GM12874 (cell line): ENCODE measurements around the gene ERV3-1.

Experiments used
- CTCF ChIP-seq: IDR thresholded peaks from 2 replicates; pipeline ENCODE4 v1.5.1; 2011; ENCODE audit warnings: low read depth, mild to moderate bottlenecking, control low read depth, low read length, moderate library complexity; ENCODE audit not compliant: insufficient read depth

ERV3-1 gene

GRCh38 chr7:64998865-64999164, 7.7 kb downstream of the ERV3-1 start:
- TF ChIP-seq CTCF = no peak

GRCh38 chr7:64997927-64998391, 8.5 kb downstream of the ERV3-1 start:
- no peak for TF ChIP-seq CTCF

GRCh38 chr7:64997164-64997908, 9.2 kb downstream of the ERV3-1 start:
- TF ChIP-seq CTCF = no peak

GRCh38 chr7:64996305-64996704, 10.2 kb downstream of the ERV3-1 start:
- no peak for TF ChIP-seq CTCF

GRCh38 chr7:64993901-64994300, 12.6 kb downstream of the ERV3-1 start:
- TF ChIP-seq CTCF = no peak

GRCh38 chr7:64992971-64993370, 13.5 kb downstream of the ERV3-1 start:
- TF ChIP-seq CTCF = no peak

- TF ChIP-seq CTCF = no peak
Observed at GRCh38 chr7:64990936-64991335, 15.6 kb downstream of the ERV3-1 start, which contains the start of gene ZNF117. ZNF117 (minus strand) TSS chr7:64991036.
